T47D (cell line): ENCODE measurements around the gene MCCC1.

ENCODE experiments used
- DNase-seq, 2 experiments: peaks; one replicate each; pipeline versions ENCODE4 v3.0.0 to v3.0.0-alpha.2; 2011 to 2012; ENCODE audit warnings: low read depth in 1 of 2, low spot score in 1 of 2
- JUND ChIP-seq: IDR thresholded peaks from 2 replicates; pipeline ENCODE4 v1.6.1; 2012; ENCODE audit warnings: low read depth
- in situ Hi-C: cut with HindIII; loops from 2 replicates; pipeline ENCODE4 v1.10.0; 2016; ENCODE audit warnings: low sequenced_read_pairs, low pct_unique_long_range_greater_than_20kb

Gene MCCC1

DNA sequence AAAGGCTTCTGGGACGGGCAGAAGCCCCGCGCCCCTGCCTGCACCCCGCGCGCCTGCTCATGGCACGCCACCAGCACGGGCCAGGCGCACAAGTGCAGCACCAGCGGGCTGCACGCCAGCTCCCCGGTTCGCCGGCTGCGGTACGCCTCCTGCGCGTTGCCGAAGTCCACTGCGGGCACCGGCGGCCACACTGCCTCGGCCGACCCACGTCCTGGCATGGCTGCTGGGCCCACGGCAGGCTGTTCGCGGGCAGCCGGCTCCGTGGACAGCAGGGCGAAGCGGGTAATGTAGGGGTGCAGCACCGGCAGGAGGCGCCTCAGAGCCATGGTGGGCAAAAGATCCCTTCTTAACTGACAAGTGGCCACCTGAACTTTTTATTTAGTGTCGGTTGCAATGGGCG is 34.8 kb downstream of the MCCC1 start:
- no peak for DNase-seq
- in situ Hi-C loops: no loop called here
- no peak for TF ChIP-seq JUND

DNA sequence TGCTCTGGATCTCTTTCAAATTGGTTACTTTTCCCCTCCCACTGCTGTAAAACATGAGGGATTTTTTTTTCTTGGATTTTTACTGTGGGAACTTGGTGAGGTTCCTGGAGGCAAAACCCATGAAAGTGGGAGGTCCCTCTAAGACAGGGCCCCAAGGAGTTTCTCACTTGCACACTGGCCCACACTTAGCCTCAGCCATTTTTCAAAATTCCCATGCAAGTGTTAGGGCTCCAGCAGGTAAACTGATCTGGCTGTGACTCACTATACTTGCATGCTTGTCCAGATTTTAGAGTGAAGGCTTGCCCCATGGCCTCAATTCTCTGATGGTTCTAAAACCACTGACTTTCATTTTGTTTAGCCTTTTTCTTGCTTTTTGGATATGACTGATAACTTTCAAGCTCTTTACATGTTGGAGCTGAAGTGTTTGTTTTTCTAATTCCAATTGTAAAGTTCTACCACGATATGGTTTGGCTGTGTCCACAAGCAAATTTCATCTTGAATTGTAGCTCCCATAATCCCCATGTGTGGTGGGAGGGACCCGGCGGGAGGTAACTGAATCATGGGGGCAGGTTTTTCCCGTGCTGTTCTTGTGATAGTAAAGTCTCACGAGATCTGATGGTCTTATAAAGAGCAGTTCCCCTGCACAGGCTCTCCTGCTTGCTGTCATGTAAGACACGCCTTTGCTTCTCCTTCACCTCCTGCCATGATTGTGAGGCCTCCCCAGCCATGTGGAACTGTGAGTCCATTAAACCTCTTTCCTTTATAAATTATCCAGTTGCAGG is 37.7 kb downstream of the MCCC1 start:
- in situ Hi-C loops: no loop called here
- no peak for TF ChIP-seq JUND
- no peak for DNase-seq

DNA sequence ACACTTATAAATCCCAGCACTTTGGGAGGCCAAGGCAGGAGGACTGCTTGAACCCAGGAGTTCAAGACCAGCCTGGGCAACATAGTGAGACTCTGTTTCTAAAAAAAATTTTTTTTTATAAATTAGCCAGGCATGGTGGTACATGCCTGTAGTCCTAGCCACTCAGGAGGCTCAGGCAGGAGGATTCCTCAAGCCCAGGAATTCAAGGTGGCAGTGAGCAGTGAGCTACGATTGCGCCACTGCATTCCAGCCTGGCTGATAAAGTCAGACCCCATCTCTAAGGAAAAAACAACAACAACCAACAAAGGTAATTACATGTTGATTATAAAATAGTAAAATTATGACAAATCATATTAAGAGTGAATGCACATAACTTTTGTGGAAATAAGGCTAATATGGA is 40.9 kb downstream of the MCCC1 start:
- no peak for TF ChIP-seq JUND
- no peak for DNase-seq
- in situ Hi-C loops: no loop called here

DNA sequence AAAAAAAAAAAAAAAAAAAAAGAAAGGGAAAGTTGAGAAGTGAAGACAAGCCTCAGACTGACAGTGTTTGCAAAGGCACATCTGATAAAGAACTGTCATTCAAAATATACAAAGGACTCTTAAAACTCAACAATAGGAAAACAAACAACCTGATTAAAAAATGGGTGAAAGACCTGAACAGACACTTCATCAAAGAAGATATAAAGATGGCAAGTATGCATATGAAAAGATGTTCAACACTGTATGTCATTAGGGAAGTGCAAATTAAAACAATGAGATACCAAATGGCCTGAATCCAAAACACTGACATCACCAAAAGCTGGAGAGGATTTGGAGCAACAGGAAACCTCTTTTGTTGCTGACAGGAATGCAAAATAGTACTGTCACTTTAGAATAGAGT is 48.6 kb downstream of the MCCC1 start:
- in situ Hi-C loops: no loop called here
- DNase-seq: no peak
- TF ChIP-seq JUND: no peak

DNA sequence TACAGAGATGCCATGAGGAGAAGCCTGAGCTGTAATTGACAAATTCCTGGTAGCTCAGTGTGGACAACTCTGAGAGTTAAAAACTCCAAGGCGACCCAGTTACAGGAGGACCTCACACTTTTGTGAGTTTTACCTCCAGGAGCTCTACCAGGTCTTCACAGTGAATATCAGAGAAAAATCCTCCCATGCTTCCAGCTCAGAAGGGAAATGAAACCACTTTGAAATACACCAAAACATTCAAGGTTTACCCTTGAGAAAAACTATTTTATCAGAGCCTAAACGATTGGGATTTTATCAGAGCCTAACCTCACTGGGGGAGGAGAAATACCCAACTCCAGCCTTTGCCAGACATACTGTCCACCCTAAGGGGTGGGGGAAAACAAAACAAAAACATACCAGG is 52.4 kb downstream of the MCCC1 start:
- DNase-seq: no peak
- in situ Hi-C loops: no loop called here
- no peak for TF ChIP-seq JUND

DNA sequence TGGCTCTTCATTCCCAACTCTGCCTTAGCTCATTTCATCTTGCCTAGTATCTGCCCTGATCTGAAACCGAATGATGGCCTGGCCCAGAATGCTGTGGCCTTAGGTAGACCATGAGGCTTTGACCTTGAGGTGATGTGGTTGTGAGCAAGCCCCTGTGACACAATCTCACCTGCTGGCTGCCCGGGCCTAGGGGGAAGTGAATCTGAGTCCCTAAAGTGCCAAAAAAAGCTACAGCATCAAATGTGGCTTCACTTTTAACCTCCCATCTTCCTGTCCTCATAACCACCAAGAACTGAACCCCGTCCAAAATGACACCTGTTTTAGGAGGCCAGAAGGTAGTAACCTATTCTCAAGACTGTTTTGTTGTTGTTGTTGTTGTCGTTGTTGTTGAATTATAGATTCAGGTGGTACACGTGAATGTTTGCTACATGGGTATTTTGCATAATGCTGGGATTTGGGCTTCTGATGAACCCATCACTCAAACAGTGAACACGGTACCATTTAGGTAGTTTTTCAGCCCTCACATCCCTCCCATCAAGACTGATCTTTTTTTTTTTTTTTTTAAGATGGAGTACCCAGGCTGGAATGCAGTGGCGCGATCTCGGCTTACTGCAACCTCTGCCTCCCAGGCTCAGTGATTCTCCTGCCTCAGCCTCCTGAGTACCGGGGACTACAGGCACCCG is 54.6 kb downstream of the MCCC1 start:
- in situ Hi-C loops: no loop called here
- TF ChIP-seq JUND: no peak
- no peak for DNase-seq

DNA sequence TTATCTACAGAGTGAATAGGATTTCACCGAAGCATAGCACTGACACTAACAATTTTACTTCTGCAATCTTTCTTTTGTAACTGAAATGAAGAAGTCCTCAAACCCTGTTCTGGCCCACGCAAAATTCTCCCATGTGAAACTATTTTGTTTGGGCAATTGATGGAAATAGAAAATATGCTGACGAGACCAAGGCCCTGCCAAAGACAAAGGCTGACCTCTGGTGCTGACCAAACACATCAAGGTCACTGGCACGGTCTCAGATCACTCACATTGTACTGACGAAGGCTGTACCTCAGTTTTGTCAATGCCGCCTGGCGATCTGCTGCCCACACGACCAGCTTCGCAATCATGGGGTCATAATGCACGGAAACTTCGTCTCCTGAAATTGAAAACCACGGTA is 60.5 kb downstream of the MCCC1 start:
- TF ChIP-seq JUND: no peak
- DNase-seq: no peak
- in situ Hi-C loops: no loop called here

DNA sequence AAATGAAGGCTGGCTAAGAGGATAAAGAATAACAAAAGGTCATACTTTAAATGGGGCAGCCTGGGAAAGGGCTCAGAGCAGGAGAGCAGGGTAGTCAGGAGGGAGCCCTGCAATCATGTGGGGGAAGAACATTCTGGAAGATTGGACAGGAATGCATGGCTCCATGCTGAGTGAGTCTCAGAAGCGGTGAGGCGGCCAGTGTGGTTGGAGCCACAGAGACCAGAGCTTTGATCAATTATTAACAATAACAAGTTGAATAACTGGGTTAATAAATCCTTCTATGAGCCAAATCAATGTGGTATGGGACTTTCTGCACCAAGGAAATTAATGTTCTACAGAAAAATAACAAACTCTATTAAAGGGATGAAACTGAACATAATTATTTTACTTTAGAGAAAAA is 61.1 kb downstream of the MCCC1 start:
- no peak for DNase-seq
- TF ChIP-seq JUND: no peak
- in situ Hi-C loops: no loop called here

DNA sequence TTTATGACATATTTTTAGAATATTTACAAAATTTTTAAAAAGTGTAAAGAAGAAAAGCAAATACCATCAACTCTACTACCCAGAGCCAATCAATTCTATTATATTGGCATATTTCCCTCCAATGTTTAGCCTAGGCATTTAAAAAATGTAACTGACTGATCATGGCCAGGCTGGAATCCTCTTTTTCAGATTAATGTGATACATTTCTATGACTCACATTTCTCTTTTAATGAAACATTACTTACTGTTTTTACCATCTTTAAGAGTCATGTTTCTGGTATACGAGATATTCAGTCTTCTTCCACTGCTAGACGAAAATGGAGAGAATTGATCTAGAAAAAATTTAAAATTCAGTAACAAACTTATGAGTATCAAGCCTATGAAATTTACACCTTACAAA is 65.5 kb downstream of the MCCC1 start:
- no peak for TF ChIP-seq JUND
- in situ Hi-C loops: no loop called here
- DNase-seq: no peak

DNA sequence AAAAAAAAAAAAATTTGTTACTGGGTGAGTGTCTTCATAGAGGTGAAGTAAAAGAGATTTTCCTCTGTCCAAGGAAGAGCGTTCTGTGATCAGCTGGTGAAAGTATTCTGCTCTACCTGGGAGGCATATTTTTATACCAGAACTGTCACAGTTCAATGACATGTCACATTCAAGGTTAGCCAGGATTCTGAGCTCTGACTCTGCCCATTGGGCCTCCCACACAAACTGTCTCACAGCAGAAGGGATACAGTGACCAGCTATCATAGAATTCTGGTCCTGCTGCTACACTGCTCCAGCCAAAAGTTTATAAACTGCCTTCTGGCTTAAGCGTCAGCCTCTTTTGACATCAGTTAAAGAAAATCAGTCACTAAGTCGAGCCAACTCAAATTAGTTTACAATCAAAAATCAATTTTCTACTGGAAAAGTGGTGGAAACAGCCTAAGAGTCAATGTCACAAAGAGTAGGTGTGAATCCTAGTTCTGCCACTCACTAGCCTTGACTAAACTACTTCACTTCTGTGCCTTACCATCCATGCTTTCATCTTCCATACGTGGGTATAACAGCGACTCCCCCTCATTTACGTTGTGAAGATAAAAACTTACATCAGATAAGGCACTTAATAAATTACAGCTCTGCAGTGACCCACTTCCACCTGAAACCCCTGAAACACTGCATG is 66.3 kb downstream of the MCCC1 start:
- in situ Hi-C loops: no loop called here
- TF ChIP-seq JUND: no peak
- no peak for DNase-seq

DNA sequence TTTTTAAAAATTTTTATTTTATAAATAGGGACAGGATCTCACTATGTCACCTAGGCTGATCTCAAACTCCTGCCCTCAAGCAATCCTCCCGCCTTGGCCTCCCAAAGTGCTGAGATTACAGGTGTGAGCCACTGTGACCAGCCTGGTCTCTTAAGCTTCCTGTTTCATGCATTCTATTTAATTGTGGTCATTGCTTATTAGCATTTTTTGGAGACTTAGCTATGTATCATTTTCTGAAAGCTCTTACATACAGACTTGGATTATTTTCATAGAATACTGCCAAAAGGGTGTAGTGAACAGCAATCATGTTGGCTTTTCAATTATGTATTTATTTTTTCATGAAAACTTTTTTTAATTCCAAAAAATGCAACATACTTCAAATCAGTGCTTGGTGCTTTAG is 67.5 kb downstream of the MCCC1 start:
- no peak for DNase-seq
- in situ Hi-C loops: no loop called here
- TF ChIP-seq JUND: no peak

DNA sequence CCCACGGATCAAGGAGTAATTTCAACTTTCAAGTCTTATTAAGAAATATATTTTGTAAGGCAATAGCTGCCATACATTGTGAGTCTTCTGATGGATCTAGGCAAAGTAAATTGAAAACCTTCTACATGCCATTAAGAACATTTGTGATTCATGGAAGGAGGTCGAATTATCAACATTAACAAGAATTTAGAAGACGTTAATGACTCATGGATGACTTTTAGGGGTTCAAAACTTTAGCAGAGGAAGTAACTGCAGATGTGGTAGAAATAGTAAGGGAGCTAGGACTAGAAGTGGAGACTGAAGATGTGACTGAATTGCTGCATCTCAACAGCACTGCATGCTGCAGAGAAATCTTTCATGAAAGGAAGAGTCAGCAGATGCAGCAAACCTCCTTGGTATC is 70.9 kb downstream of the MCCC1 start:
- TF ChIP-seq JUND: no peak
- no peak for DNase-seq
- in situ Hi-C loops: no loop called here

DNA sequence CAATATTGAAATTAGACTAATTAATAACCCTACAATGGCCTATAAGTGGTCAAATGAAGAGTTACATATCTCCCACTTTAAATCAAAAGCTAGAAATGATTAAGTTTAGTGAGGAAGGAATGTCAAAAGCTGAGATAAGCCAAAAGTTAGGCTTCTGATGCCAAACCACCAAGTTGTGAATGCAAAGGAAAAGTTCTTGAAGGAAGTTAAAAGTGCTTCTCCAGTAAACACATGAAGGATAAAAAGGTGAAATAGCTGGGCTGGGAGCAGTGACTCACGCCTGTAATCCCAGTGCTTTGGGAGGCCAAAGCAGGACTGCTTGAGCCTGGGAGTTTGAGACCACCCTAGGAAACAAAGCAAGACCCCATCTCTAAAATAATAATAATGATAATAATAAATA is 72.0 kb downstream of the MCCC1 start:
- in situ Hi-C loops: no loop called here
- DNase-seq: no peak
- no peak for TF ChIP-seq JUND
